Loucy (cell line): ENCODE data around the gene SPTLC3.

ENCODE experiments used
- H2AFZ ChIP-seq: fragments of 200-600 bp; sonication (generic); 2 replicates; pipeline ENCODE4 v1.6.0; 2016; ENCODE audit warnings: antibody characterized with exemption, mild to moderate bottlenecking, low read length, moderate library complexity
- H3F3A ChIP-seq: fragments of 200-600 bp; 2 replicates; pipeline ENCODE4 v1.6.0; 2016; ENCODE audit warnings: antibody characterized with exemption, low read depth, mild to moderate bottlenecking
- H3K27me3 ChIP-seq: fragments of 200-600 bp; sonication (generic); 2 replicates; pipeline ENCODE4 v1.6.1; 2014; ENCODE audit warnings: low read length, mild to moderate bottlenecking; ENCODE audit not compliant: insufficient read depth, poor library complexity, severe bottlenecking
- H3K36me3 ChIP-seq: fragments of 200-600 bp; sonication (generic); 2 replicates; pipeline ENCODE4 v1.6.1; 2016; ENCODE audit warnings: low read length; ENCODE audit not compliant: insufficient read depth
- H3K4me1 ChIP-seq: fragments of 200-600 bp; sonication (generic); 2 replicates; pipeline ENCODE4 v1.5.1; 2014; ENCODE audit warnings: low read length, mild to moderate bottlenecking; ENCODE audit not compliant: insufficient read depth, poor library complexity, severe bottlenecking
- H3K4me2 ChIP-seq: fragments of 200-600 bp; sonication (generic); 2 replicates; pipeline ENCODE4 v1.6.0; 2014; ENCODE audit warnings: antibody characterized with exemption, low read length, low read depth, mild to moderate bottlenecking; ENCODE audit not compliant: poor library complexity, severe bottlenecking
- H3K4me3 ChIP-seq: fragments of 200-600 bp; sonication (generic); 2 replicates; pipeline ENCODE4 v1.5.1; 2014; ENCODE audit warnings: low read length, mild to moderate bottlenecking, mixed read lengths; ENCODE audit not compliant: poor library complexity, severe bottlenecking
- H3K79me2 ChIP-seq: fragments of 200-600 bp; sonication (generic); 2 replicates; pipeline ENCODE4 v1.6.1; 2014; ENCODE audit warnings: low read length; ENCODE audit not compliant: insufficient read depth
- H3K9ac ChIP-seq: fragments of 200-600 bp; sonication (generic); 2 replicates; pipeline ENCODE4 v1.6.0; 2014; ENCODE audit warnings: mild to moderate bottlenecking, low read depth, low read length, moderate library complexity; ENCODE audit not compliant: poor library complexity, severe bottlenecking
- H3K9me2 ChIP-seq: fragments of 200-600 bp; sonication (generic); replicated peaks from 2 replicates; pipeline ENCODE4 v1.6.1; 2016; ENCODE audit warnings: low read depth, low read length, mixed read lengths
- H3K9me3 ChIP-seq: fragments of 200-600 bp; sonication (generic); 2 replicates; pipeline ENCODE4 v1.6.1; 2014; ENCODE audit warnings: mild to moderate bottlenecking, antibody characterized with exemption, low read length, low read depth; ENCODE audit not compliant: insufficient read depth
- H4K20me1 ChIP-seq: fragments of 200-600 bp; sonication (generic); 2 replicates; pipeline ENCODE4 v1.6.0; 2014; ENCODE audit warnings: antibody characterized with exemption, low read length, mild to moderate bottlenecking; ENCODE audit not compliant: insufficient read depth, poor library complexity, severe bottlenecking
- EZH2phosphoT487 ChIP-seq: fragments of 200-600 bp; IDR thresholded peaks from 2 replicates; pipeline ENCODE4 v1.6.1; 2018; ENCODE audit warnings: antibody characterized with exemption, mild to moderate bottlenecking, moderate library complexity, borderline replicate concordance
- TF ChIP-seq, protein P1 (sequence below): fragments of 200-600 bp; sonication (generic); conservative IDR thresholded peaks from 2 replicates; pipeline ENCODE4 v1.5.1; 2014; ENCODE audit warnings: mild to moderate bottlenecking, antibody characterized with exemption, low read length

Gene SPTLC3

DNA sequence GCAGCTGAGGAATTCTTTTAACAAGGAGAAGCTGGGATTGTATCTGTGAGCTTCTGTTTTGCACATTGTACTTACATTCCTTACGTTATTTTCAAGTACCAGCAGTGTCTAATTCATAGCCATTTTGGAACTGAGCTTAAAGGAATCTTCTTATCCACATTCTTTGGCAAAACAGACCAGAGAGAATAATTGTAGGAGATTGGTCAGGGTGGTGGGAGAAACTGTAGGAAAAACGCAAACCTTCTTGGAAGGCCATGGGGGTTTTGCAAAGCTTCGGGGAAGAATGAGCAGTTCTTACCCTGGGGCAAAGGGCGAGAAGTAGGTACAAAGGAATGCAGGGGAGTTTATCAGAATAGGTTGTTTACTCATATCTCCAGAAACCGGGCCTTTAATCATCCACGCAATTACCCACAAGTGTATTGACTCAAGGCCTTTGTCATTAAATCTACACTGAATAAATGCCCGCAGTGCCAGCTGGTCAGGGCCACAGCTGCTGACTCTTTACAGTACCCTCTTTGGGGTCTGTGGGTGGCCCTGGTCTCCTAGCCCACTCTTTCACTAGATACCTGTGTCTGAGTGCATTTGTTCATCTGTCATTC is 39.6 kb upstream of the SPTLC3 start:
- no peak overlapping the region for H3K9ac ChIP-seq
- H3K36me3 ChIP-seq = no peaks in the 10 kb centered on the region
- no peak overlapping the region for H3K4me3 ChIP-seq
- H3K9me2 ChIP-seq = no peaks in the 10 kb centered on the region
- no peaks in the 10 kb centered on the region for H3K4me1 ChIP-seq
- H4K20me1 ChIP-seq = no peaks in the 10 kb centered on the region
- no peaks in the 10 kb centered on the region for H3F3A ChIP-seq
- no peak overlapping the region for H3K4me2 ChIP-seq
- H3K27me3 ChIP-seq = no peaks in the 10 kb centered on the region
- H2AFZ ChIP-seq = no peak overlapping the region
- H3K9me3 ChIP-seq = no peaks in the 10 kb centered on the region
- TF ChIP-seq, protein P1, sequence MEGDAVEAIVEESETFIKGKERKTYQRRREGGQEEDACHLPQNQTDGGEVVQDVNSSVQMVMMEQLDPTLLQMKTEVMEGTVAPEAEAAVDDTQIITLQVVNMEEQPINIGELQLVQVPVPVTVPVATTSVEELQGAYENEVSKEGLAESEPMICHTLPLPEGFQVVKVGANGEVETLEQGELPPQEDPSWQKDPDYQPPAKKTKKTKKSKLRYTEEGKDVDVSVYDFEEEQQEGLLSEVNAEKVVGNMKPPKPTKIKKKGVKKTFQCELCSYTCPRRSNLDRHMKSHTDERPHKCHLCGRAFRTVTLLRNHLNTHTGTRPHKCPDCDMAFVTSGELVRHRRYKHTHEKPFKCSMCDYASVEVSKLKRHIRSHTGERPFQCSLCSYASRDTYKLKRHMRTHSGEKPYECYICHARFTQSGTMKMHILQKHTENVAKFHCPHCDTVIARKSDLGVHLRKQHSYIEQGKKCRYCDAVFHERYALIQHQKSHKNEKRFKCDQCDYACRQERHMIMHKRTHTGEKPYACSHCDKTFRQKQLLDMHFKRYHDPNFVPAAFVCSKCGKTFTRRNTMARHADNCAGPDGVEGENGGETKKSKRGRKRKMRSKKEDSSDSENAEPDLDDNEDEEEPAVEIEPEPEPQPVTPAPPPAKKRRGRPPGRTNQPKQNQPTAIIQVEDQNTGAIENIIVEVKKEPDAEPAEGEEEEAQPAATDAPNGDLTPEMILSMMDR = no peak
- no peak for TF ChIP-seq EZH2phosphoT487
- H3K79me2 ChIP-seq = no peaks in the 10 kb centered on the region

DNA sequence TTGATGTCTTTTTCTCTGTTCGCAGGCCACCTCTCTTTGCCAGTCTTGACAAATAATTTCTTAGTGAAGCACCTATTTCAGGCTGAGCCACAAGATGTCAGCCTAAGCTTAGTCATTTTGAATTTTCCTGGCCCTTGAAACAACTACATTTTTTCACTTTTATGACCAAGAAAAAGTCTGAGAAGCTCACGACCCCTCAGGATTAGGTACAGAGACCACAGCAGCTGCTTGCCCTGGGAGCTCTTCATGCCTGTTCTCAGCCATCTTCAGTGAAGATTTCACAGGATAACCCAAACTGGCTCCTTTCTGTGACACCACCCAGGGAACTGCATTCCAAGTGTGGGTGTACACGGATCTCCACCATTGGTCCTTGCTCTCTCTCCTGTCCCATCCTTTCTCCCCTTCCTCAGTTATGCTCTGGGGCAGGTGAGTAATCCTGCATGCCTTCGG is 38.4 kb upstream of the SPTLC3 start:
- Histone ChIP-seq H3F3A (no peaks in the 10 kb centered on the region), H3K9me2 (no peaks in the 10 kb centered on the region), H3K4me2 (no peak overlapping the region), H3K9ac (no peak overlapping the region), H3K4me1 (no peaks in the 10 kb centered on the region), H2AFZ (no peak overlapping the region), H3K4me3 (no peak overlapping the region), H3K79me2 (no peaks in the 10 kb centered on the region), H3K27me3 (no peaks in the 10 kb centered on the region), H3K9me3 (no peaks in the 10 kb centered on the region), H3K36me3 (no peaks in the 10 kb centered on the region), H4K20me1 (no peaks in the 10 kb centered on the region)
- TF ChIP-seq EZH2phosphoT487 = no peak
- TF ChIP-seq, protein P1 = peak; percentile 63

DNA sequence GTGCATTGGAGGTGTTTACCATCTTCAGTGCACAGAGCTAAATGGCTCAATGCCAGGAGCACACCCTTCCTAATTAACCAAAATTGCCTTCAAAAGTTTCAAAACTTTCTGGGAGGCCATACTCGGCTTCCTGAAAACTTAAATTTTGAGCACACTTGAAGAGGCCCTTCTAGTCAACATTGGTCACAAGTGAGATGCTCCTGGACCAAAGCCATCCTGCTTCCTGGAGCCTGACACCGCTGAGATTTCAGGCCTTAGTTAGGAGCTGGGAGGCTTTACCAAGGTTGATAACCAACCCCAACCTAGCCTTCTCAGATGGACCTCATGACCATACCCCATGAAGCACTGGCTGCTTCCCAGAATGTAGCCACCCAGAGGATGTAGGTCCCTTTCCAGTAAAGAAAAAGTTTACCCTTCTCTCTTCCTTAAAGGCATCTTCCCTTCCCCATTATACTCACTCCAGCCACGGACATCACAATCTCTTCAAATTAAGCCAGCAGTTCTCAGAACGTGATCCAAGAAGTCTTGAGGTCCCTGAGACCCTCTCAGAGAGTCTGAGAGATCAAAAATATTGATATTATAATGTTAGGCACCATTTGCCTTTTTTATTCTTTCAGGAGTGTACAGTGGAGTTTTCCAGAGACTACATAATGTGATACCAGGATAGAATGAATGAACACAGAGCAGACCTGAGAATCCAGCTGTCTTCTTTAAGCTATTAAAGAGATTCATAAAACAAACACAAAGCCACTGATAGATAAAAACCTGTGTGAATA is 32.8 kb upstream of the SPTLC3 start:
- no peak overlapping the region for H3K4me3 ChIP-seq
- H3K9me2 ChIP-seq = no peaks in the 10 kb centered on the region
- no peaks in the 10 kb centered on the region for H4K20me1 ChIP-seq
- H3K9ac ChIP-seq = no peak overlapping the region
- H3K4me1 ChIP-seq = no peaks in the 10 kb centered on the region
- no peak overlapping the region for H3K4me2 ChIP-seq
- H3K36me3 ChIP-seq = no peaks in the 10 kb centered on the region
- H3F3A ChIP-seq = no peaks in the 10 kb centered on the region
- no peak overlapping the region for H2AFZ ChIP-seq
- H3K27me3 ChIP-seq = no peaks in the 10 kb centered on the region
- H3K9me3 ChIP-seq = no peaks in the 10 kb centered on the region
- TF ChIP-seq EZH2phosphoT487 = no peak
- TF ChIP-seq, protein P1 = no peak
- H3K79me2 ChIP-seq = no peaks in the 10 kb centered on the region
